CD4-positive, alpha-beta T cell treated with Interleukin-17A for 4 hours (primary cell): ENCODE data around the gene FBXO11.
A peak's percentile ranks its signal among the peaks of the same experiment; 100 is the strongest.
"Not testable (repeated sequence)": the region's sequence is repeated elsewhere in the genome, so short reads cannot be mapped to it uniquely, and the experiment has no call there.

Source experiments
- DNase-seq: peaks from one replicate; pipeline ENCODE4 v3.0.0-alpha.2; 2020; ENCODE audit warnings: mixed read lengths

Gene FBXO11

DNA sequence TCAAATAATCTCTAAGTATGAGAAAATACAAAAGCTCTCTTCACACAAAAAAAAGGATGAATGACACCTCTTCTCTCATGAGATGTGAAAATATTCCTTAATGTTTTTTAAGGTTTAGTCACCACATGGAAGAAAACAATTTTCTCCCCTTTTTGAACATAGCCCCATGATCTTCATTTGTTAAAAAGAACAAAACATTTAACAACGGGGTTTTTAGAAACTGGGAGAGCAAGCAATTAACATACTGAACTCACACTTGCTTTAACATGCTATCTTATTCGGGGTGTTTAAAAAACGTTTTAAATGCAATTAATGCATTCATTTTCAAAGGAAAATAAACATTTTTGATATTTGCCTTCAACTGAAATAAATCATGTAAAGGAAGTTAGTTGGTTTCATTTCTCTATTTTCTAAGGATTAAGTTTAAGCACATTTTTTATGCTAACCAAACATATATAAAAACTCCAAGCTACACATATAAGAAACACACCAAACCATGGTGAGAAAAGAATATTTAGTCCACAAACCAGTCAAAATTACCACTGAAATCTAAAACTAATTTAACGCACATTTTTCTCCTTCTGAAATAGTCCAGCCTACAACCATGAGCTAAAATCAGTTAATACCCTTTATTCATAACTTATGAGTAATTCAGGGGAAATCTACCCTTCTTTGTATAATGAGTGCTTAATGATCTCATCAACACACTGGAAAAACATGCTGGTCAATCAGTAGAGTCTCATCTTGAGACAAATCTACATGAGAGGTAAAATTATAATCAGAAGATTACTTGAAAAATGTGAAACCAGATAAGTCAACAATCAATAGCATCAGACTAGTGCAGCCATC, 8.2 kb downstream of the FBXO11 start:
- no peak for DNase-seq

GRCh38 chr2:47897191-47897882, 9.0 kb downstream of the FBXO11 start:
- not testable (repeated sequence) for DNase-seq

DNA sequence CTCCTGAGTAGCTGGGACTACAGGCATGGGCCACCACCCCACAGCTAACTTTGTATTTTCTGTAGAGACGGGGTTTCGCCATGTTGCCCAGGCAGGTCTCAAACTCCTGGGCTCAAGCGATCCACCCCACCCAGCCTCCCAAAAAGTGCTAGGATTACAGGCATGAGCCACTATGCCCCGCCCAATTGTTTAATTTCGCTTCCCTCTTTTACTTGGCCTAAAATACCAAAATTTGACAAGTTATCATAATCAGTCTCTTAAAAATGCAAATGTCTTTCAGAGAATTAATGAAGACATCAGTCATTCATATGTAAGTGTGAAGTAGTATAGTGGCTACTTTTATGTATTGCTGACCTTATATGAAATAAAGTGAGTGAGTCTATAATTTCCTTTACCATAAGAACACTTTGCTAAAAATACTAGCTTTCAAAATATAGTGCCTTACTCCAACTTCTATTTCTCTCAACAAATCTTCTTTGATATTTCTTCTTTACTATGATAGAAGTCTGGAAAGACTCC, 9.8 kb downstream of the FBXO11 start:
- no peak for DNase-seq

GRCh38 chr2:47893771-47894170, 12.5 kb downstream of the FBXO11 start:
- no peak for DNase-seq

DNA sequence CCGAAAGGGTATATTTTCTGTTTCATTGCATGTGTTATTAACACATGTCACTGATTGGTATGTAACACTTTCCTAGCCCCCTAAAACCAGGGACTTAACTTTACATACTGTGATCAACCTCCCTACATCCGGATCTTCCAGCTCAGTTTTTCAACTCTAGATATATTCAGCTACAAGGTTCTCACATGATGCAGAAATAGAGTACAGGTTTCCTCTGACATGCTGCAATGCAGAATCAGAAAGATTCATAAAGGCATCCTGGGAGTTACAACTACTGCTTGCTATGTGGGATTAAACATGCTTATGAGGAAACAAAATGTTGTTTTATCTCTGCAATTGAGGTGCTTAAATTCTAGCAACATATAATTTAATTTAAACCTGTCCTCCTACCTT, 14.0 kb downstream of the FBXO11 start:
- DNase-seq: no peak

GRCh38 chr2:47891369-47892337, 14.6 kb downstream of the FBXO11 start:
- no peak for DNase-seq

DNA sequence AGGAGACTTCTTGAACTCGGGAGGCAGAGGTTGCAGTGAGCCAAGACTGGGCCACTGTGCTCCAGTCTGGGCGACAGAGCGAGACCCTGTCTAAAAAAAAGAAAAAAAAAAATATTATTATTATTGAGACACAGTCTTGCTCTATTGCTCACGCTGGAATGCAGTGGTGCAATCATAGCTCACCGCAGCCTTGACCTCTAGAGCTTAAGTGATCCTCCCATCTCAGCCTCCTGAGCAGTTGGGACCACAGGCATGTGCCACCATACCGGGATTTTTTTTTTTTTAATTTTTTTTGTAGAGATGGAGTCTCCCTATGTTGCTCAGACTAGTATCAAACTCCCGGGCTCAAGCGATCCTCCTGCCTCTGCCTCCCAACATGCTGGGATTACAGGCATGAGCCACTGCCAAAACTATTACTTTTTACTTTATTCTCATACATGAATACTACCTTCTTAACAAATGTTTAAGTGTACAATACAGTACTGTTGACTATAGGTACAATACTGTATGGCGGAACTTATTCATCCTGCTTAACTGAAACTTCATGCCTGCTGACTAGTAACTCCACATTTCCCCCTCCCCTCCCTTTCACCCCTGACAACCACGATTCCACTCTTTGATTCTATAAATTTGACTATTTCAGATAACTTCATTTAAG, 15.5 kb downstream of the FBXO11 start:
- no peak for DNase-seq

- peak; percentile 28 for DNase-seq
Measured at GRCh38 chr2:47888581-47889280, 17.6 kb downstream of the FBXO11 start.

DNA sequence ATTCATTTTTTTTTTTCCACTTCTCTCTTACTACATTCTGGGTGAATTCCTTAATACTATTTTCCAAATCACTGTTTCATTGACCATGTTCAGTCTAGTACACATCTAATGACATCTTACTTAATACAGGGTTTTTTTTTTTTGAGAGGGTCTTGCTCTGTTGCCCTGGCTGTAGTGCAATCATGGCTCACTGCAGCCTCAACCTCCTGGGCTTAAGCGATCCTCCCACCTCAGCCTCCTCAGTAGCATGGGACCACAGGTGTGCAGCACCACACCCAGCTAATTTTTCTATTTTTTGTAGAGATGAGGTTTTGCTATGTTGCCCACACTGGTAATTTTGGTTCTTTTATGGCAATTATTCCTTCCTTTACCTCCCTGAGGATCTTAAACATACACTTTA, 29.4 kb downstream of the FBXO11 start:
- DNase-seq: no peak

DNA sequence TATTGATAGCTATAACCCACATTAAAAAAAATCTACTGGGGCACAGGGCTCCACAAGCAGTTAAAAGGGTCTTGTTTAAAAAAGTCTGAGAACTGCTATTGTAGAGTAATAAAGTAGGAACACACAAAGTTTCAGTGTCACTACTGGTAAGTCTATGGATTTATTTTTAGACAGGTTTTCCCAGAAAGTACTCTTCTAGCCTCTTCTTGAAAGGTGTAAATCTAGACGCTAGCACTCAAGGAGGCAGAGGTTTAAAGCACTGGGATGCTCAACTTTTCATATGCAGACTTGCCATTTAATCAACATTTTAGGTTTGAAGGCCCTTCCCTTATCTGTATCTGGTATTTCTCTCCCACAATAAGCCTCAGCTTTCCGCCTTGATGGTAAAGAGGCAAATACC, 33.4 kb downstream of the FBXO11 start:
- no peak for DNase-seq

DNA sequence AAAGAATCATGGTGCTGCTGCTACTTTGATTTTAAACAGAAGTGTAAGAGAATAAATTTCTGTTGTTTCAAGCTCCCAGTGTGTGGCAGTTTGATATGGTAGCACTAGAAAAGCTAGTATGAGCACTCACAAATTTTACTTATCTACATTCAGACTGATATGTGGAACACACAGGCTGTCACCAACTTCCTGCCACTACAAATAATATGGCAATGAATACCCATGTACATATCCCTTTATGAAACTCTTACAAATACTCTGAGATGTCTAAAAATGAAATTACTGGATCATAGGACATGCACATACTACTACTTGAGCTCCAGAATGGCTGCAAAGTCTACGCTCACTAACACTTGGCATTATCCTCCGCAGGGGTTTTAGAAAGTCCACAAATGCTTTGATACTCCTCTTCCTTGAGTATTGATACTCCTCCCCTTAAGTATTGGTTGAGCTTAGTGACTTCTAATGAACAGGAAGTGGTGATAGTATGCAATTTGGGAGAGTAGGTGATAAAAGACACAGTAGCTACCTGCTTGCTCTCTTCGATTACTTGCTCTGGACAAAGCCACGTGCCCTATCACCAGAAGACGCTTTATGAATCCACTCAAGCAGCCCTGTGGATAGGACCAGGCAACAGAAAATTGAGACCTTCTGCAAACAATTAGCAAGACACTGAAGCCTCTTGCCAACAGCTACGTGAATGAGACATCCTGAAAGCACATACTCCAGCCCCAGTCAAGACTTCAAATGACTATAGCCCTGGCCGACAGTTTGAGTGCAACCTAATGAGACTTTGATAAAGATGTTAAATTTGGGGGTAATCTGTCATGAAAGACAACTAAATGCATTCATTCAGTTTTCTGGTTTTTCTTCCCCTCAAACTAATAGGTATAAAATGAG, 35.4 kb downstream of the FBXO11 start:
- DNase-seq: no peak

DNA sequence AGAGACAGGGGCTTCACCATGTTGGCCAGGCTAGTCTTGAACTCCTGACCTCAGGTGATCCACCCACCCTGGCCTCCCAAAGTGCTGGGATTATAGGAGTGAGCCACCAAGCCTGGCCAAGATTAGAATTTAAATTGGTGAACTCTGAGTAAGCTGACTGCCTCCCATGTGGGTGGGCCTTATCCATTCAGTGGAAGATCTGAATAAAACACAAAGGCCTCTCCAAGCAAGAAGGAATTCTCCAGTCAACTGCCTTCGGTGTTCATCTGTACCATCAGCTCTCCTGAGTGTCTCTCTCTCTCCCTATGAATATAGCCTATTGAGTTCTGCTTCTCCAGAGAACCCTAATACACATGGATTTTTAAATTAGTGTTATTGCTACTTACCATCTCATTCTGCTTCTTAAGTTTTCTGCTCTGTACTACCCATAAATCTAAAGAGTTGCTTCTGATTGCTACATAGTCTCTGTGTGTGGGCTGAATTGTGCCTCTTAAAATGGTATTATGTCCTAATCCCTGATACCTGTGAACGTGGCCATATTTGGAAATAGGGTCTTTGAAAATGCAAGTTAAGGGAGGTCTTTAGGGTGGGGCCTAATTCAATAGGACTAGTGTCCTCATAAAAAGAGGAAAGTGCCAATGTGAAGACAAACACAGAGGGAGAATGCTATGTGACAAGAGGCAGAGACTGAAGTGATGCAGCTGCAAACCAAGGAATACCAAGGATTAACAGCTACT, 36.3 kb downstream of the FBXO11 start:
- no peak for DNase-seq

DNA sequence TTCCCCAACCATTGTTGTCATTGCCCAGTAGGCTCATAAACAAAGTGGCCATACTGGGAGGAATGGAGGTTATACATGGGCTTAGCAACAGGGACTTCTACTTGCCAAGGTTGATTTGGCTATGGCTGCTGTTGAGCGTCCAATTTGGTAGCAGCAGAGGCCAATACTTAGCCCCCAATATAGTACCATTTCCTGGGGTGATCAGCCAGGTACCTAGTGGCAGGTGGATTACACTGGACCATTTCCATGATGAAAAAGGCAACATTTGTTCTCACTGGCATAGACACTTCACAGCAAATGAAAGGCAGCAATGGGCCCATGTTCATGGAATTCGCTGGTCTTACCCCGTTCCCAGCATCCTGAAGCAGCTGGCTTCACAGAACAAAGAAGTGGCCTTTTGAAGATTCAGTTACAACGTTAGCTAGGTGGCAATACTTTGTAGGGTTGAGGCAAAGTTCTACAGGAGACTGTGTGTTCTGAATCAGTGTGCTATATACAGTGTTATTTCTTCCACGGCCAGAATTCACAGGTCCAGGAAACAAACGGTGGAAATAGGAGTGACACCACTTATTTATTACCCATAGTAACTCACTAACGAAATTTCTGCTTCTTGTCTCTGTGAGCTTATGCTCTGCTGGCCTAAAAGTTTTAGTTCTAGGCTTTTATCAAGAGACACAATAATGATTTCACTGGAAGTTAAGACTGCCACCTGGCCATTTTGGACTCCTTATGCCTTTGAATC, 37.5 kb downstream of the FBXO11 start:
- DNase-seq: no peak

- no peak for DNase-seq
Measured at GRCh38 chr2:47867205-47867604, 39.1 kb downstream of the FBXO11 start.

DNA sequence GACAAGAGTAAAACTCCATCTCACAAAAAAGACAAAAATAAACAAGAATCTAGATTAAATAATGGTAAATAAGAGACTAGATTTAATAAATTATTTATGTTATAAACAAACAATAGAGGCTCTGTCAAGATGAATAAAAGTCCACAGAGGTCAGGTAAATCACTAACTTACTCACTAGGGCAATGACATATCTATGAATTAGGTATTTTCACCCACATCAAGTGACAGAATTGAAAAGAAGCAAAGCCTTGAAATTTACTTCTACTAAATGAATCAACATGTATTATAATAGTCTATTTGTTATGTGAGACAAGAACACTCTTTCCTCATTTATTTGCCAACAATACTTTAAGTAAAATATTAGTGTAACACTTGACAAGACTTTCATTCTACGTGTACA, 41.7 kb downstream of the FBXO11 start:
- DNase-seq: no peak

GRCh38 chr2:47862949-47863348, 43.3 kb downstream of the FBXO11 start:
- no peak for DNase-seq

GRCh38 chr2:47853067-47853777, 53.1 kb downstream of the FBXO11 start:
- DNase-seq: not testable (repeated sequence)

DNA sequence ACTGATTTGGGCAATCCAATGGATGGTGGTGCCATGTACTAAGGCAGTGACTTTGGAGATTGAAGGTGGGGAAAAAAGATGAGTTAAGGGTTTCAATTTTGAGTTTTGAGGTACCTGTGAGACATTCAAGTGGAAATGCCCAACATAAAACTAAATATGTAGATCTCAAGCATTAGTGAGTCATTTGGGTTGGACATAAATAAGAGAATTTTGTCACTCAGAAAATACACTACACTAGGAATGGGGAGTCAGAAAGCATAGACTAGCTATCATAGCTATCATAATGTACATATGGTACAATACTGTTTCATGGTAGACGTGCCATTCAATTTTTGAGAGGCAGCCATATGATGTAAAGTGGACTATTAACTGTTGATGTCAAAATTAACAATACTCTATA, 56.1 kb downstream of the FBXO11 start:
- no peak for DNase-seq
